ENCODE data around the gene CERCAM.

CERCAM gene

DNA sequence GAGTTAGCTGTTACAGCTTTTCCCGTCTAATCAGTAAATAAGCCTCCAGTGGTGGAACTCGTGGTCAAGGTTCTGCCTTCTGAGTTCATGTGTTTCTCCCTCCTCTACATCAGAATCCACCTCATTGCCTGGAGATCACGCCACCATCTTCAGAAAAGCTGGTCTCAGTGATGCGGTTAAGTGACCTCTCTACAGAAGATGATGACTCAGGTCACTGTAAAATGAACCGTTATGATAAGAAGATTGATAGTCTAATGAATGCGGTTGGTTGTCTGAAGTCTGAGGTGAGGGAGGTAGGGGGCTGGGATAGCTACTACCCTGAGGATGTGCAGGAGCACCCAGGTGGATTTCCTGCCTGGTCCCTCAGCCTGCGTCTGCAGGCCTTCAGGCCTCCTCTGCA is 48.4 kb downstream of the CERCAM start:
- DNase-seq = no peak

DNA sequence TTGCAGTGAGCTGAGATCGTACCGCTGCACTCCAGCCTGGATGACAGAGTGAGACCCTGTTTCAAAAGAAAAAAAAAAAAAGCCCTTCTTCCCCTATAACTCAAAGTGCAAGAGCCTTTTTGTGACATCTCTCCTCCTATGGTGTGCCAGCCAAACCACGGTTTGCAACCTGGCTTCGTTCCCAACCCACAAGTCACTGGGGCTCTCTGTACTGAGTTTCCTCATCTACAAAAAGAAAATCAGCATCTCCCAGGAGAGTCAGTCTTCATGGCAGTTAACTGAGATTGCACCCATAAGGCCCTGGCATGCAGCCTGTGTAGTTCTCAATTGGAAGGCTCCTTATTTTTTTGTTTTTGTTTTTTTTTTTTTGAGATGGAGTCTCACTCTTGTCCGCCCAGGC is 49.9 kb downstream of the CERCAM start:
- DNase-seq = no peak

DNA sequence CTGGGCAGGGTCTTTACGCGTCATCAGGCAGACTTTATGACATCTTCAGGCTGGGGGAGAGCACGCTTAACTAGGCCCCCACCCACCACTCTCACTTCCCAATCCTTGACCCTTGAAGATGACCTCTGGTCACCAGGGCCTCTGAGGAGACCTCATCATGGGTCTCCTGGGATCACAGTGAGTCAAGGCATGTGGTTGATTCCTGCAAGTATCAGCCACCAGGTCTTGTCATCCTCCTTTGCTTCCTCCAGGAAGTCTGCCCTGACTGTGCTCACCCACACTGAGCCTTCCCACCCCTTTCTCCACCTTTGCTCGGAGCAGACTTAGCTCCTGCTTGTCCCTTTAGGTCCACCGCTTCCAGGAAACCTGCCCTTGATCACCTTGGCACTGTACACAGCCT is 52.4 kb downstream of the CERCAM start:
- no peak for DNase-seq

- DNase-seq = no peak
These were observed 55.2 kb downstream of the CERCAM start for GRCh38 chr9:128475867-128476266.

DNA sequence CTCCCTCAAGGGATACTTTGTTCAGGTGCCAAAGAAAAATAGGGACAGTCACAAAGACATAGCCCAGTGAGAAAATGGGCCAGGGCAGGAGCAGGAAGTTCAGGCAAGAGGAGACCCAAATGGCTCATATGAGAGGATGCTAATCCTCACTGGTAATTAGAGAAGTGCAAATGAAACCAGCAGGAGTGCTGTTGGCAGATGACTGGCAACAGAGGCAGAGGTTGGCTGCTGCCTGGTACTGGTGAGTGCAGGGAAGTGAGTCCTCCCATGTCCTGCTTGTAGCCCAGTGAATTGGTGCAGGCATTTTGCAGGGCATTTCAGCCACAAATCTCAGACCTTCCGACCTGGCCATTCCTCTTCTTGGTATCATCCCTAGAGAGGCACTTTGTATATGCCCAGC is 58.6 kb downstream of the CERCAM start:
- no peak for DNase-seq

GRCh38 chr9:128481561-128481960 is 60.9 kb downstream of the CERCAM start:
- no peak for DNase-seq

GRCh38 chr9:128482186-128482585 is 61.5 kb downstream of the CERCAM start:
- DNase-seq = no peak

DNA sequence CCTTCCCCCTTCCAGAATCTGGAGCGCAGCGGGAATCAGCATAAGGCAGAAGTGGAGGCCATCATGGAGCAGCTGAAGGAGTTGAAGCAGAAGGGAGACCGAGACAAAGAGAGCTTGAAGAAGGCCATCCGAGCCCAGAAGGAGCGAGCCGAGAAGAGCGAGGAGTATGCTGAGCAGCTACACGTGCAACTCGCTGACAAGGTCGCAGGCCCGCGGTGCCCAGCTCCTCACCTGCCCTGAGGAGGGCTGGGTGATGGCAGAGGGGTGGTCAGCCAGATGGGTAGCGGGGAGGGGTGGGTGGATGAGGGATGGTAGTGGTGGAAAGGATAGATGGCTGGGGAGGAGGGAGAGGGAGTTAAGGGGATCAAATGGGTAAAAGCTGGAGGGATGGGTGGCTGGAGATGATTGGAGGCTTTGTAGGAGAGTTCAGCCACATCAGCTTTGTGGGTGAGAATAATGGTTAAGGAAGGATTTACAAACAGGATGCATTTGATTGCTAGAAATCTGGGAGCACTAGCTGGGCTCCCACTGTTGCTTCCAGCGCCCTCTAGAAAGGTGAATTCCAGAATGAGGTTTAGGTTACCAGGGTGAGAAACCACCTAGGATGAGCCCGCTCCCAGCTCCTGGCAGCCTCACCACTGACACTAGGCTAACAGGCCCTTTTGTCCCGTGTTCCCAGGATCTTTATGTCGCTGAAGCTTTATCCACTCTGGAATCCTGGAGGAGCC is 64.2 kb downstream of the CERCAM start:
- no peak for DNase-seq

DNA sequence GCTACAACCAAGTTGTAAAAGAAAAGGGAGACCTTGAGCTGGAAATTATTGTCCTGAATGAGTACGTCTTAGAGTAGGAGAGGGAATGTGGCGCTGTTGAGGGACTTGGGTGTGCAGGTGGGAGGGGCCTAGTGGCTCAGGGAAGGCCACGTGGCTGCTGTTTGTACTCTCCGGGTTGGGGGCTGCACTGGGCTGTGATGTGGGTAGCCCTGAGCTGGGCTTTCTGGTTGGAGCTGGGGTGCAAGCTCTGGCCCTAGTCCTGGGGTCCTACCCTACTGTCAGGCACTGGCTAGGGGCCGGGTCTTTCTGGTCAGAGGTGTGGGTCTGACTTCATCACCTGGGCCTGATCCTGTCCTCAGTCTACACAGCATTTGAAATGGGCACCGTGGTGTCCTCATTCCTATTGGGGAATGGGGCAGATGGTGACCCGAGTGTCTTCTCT is 64.8 kb downstream of the CERCAM start:
- no peak for DNase-seq

GRCh38 chr9:128486201-128486600 is 65.5 kb downstream of the CERCAM start:
- DNase-seq = no peak

Measured in activated CD4-positive, alpha-beta T cell treated with anti-CD3 and anti-CD28 coated beads for 4 hours (primary cell).